IMR-90 (cell line): ENCODE data around the gene AS3MT. TPM values are rescaled to one million over a fixed set of nuclear protein-coding genes. Genes with fewer than 3 reads are reported as not detected.
A peak's percentile ranks its signal among the peaks of the same experiment; 100 is the strongest.

ENCODE experiments used
- ATAC-seq: fragments of 200-7000 bp; cut with Tn5 transposase; 2 replicates; pipeline ENCODE4 v1.9.1; 2020; ENCODE audit warnings: low read depth, mild to moderate bottlenecking, moderate library complexity
- BruUV-seq: library from RNA; stranded (reverse); fragments of 400-500 nt; replicated peaks from 2 replicates; lab custom pipeline; 2021; lab: Mats Ljungman, UMichigan
- CTCF ChIA-PET: fragments of 300-600 bp; formaldehyde crosslinking; extraction: SDS; loops from one replicate; lab custom pipeline; 2021; ENCODE audit warnings: antibody characterized with exemption; lab: Yijun Ruan, JAX
- POLR2A ChIA-PET: fragments of 300-600 bp; sonication (Branson Sonifier 250); formaldehyde crosslinking; loops from one replicate; lab custom pipeline; 2022; ENCODE audit warnings: antibody characterized with exemption; ENCODE audit not compliant: unreplicated experiment; lab: Charles Lee
- DNase-seq: peaks from one replicate; pipeline ENCODE4 v3.0.0; 2013
- H2AFZ ChIP-seq: replicated peaks from 2 replicates; pipeline ENCODE3; 2013; ENCODE audit warnings: low read length, mild to moderate bottlenecking; ENCODE audit not compliant: poor library complexity
- H2AK5ac ChIP-seq: 2 replicates; pipeline ENCODE4 v1.6.1; 2013; ENCODE audit warnings: low read depth, low read length, inconsistent platforms
- H2AK9ac ChIP-seq: replicated peaks from 2 replicates; pipeline ENCODE3; 2013; ENCODE audit warnings: mild to moderate bottlenecking, low read depth, low read length, moderate library complexity; ENCODE audit not compliant: poor library complexity
- H2BK120ac ChIP-seq: 2 replicates; pipeline ENCODE4 v1.6.1; 2013; ENCODE audit warnings: low read depth, low read length, inconsistent platforms
- H2BK15ac ChIP-seq: 3 replicates; pipeline ENCODE4 v1.6.1; 2013; ENCODE audit warnings: low read depth, low read length, inconsistent platforms
- H2BK20ac ChIP-seq: 2 replicates; pipeline ENCODE4 v1.6.1; 2013; ENCODE audit warnings: low read depth, mild to moderate bottlenecking, inconsistent platforms, low read length, moderate library complexity
- H2BK5ac ChIP-seq: 2 replicates; pipeline ENCODE4 v1.6.1; 2013; ENCODE audit warnings: mild to moderate bottlenecking, low read depth, low read length, inconsistent platforms; ENCODE audit not compliant: poor library complexity, severe bottlenecking
- H3K14ac ChIP-seq: replicated peaks from 2 replicates; pipeline ENCODE4 v1.6.1; 2013; ENCODE audit warnings: low read depth, low read length, inconsistent platforms
- H3K18ac ChIP-seq: 2 replicates; pipeline ENCODE4 v1.6.1; 2013; ENCODE audit warnings: low read depth, low read length, control low read depth
- H3K23ac ChIP-seq: 2 replicates; pipeline ENCODE4 v1.6.1; 2013; ENCODE audit warnings: low read depth, low read length, inconsistent platforms
- H3K27ac ChIP-seq: 2 replicates; pipeline ENCODE4 v1.5.1; 2013; ENCODE audit warnings: mild to moderate bottlenecking, control low read depth, low read length; ENCODE audit not compliant: insufficient read depth
- H3K27me3 ChIP-seq: 2 replicates; pipeline ENCODE4 v1.6.1; 2013; ENCODE audit warnings: low read length; ENCODE audit not compliant: control insufficient read depth, insufficient read depth
- H3K36me3 ChIP-seq: 2 replicates; pipeline ENCODE4 v1.6.1; 2013; ENCODE audit warnings: low read length, mixed read lengths; ENCODE audit not compliant: control insufficient read depth, insufficient read depth
- H3K4ac ChIP-seq: 2 replicates; pipeline ENCODE4 v1.6.1; 2013; ENCODE audit warnings: low read depth, low read length, inconsistent platforms
- H3K4me1 ChIP-seq: 2 replicates; pipeline ENCODE4 v1.6.1; 2013; ENCODE audit warnings: low read length, mixed read lengths; ENCODE audit not compliant: control insufficient read depth, insufficient read depth
- H3K4me2 ChIP-seq: 2 replicates; pipeline ENCODE4 v1.6.1; 2013; ENCODE audit warnings: low read depth, mild to moderate bottlenecking, control low read depth, low read length, moderate library complexity
- H3K4me3 ChIP-seq: 2 replicates; pipeline ENCODE4 v1.5.1; 2013; ENCODE audit warnings: low read depth, mild to moderate bottlenecking, control low read depth, low read length, moderate library complexity; ENCODE audit not compliant: insufficient read depth
- H3K56ac ChIP-seq: 2 replicates; pipeline ENCODE4 v1.6.1; 2013; ENCODE audit warnings: low read length, inconsistent platforms; ENCODE audit not compliant: insufficient read depth; ENCODE audit errors: extremely low read depth
- H3K79me1 ChIP-seq, 2 experiments: 2 replicates each; pipeline ENCODE4 v1.6.1; 2013; ENCODE audit warnings: low read length in 2 of 2, inconsistent platforms in 1 of 2, low read depth in 1 of 2
- H3K9ac ChIP-seq: 2 replicates; pipeline ENCODE4 v1.6.1; 2013; ENCODE audit warnings: low read depth, low read length, control low read depth
- H3K9me1 ChIP-seq: 2 replicates; pipeline ENCODE4 v1.6.1; 2013; ENCODE audit warnings: low read length, inconsistent platforms; ENCODE audit not compliant: insufficient read depth
- H3K9me3 ChIP-seq: 2 replicates; pipeline ENCODE4 v1.6.1; 2013; ENCODE audit warnings: low read length; ENCODE audit not compliant: control insufficient read depth, insufficient read depth
- H4K20me1 ChIP-seq: 2 replicates; pipeline ENCODE4 v1.6.1; 2013; ENCODE audit warnings: low read length, inconsistent platforms; ENCODE audit not compliant: insufficient read depth
- H4K5ac ChIP-seq: 2 replicates; pipeline ENCODE4 v1.6.1; 2013; ENCODE audit warnings: mild to moderate bottlenecking, low read depth, low read length, control low read depth
- H4K8ac ChIP-seq, 2 experiments: 2 replicates each; pipeline ENCODE4 v1.6.1; 2013; ENCODE audit warnings: low read depth in 2 of 2, low read length in 2 of 2, control low read depth in 1 of 2, inconsistent platforms in 1 of 2
- H4K91ac ChIP-seq: 2 replicates; pipeline ENCODE4 v1.6.1; 2013; ENCODE audit warnings: low read depth, low read length, inconsistent platforms; ENCODE audit not compliant: insufficient read depth
- BHLHE40 ChIP-seq: fragments of 150-350 bp; IDR thresholded peaks from 2 replicates; pipeline ENCODE4 v1.6.1; 2016; ENCODE audit warnings: mild to moderate bottlenecking, low read depth, low read length
- CEBPB ChIP-seq: IDR thresholded peaks from 2 replicates; pipeline ENCODE4 v1.6.1; 2012; ENCODE audit warnings: low read depth, low read length, improper control_type of control experiment
- CHD1 ChIP-seq: IDR thresholded peaks from 2 replicates; pipeline ENCODE4 v1.6.1; 2012; ENCODE audit warnings: low read depth, low read length, improper control_type of control experiment
- MAFK ChIP-seq: IDR thresholded peaks from 2 replicates; pipeline ENCODE4 v1.6.1; 2012; ENCODE audit warnings: low read depth, low read length, improper control_type of control experiment
- MXI1 ChIP-seq: IDR thresholded peaks from 2 replicates; pipeline ENCODE4 v1.6.1; 2012; ENCODE audit warnings: low read depth, mild to moderate bottlenecking, low read length, moderate library complexity, borderline replicate concordance
- POLR2A ChIP-seq: IDR thresholded peaks from 2 replicates; pipeline ENCODE4 v1.6.1; 2012; ENCODE audit warnings: mild to moderate bottlenecking, low read depth, low read length
- RAD21 ChIP-seq: IDR thresholded peaks from 2 replicates; pipeline ENCODE4 v1.6.1; 2012; ENCODE audit warnings: low read length, improper control_type of control experiment
- RCOR1 ChIP-seq: IDR thresholded peaks from 2 replicates; pipeline ENCODE4 v1.6.1; 2012; ENCODE audit warnings: mild to moderate bottlenecking, low read length, improper control_type of control experiment; ENCODE audit not compliant: insufficient replicate concordance
- RFX5 ChIP-seq: IDR thresholded peaks from 2 replicates; pipeline ENCODE4 v1.8.0; 2012; ENCODE audit warnings: low read depth, mild to moderate bottlenecking, low read length, moderate library complexity
- SMC3 ChIP-seq: fragments of 150-350 bp; IDR thresholded peaks from 2 replicates; pipeline ENCODE4 v1.6.1; 2016; ENCODE audit warnings: low read depth, mild to moderate bottlenecking, antibody characterized with exemption, low read length, moderate library complexity
- WGBS, 2 experiments: methylation state at CpG; one replicate each; pipeline versions ENCODE4 v1.1.5 to v1.1.7; 2013; ENCODE audit warnings: missing lambda C conversion rate in 2 of 2; ENCODE audit not compliant: insufficient read length in 1 of 2; ENCODE audit errors: extremely low coverage in 2 of 2; 5-methylcytosine and 5-hydroxymethylcytosine counted together
- dilution Hi-C: fragments of 300-500 bp; cut with HindIII; formaldehyde crosslinking; loops from one replicate; pipeline ENCODE4 v1.14.3; 2018; ENCODE audit warnings: low sequenced_read_pairs; ENCODE audit not compliant: unreplicated experiment
- in situ Hi-C: fragments of 300-500 bp; cut with MboI; formaldehyde crosslinking; loops from 3 replicates; pipeline ENCODE4 v1.14.3; 2019; ENCODE audit warnings: low sequenced_read_pairs, inconsistent platforms, mixed read lengths
- intact Hi-C: fragments of 100-400 bp; cut with micrococcal nuclease; formaldehyde crosslinking; loops from 2 replicates; pipeline ENCODE4 v1.10.0; 2022
- polyA plus RNA-seq, 3 experiments: library from polyadenylated mRNA; depleted of rRNA; stranded (reverse); fragments of >200 nt; gene quantifications; 2 replicates each; pipeline ENCODE4 v1.2.3, GENCODE V29; 2012; ENCODE audit warnings: low replicate concordance in 1 of 3
- total RNA-seq: library from RNA; depleted of rRNA; stranded (reverse); fragments of >200 nt; gene quantifications from 2 replicates; pipeline ENCODE4 v1.2.3, GENCODE V29; 2012
- TF ChIP-seq, protein P1 (sequence below): fragments of 150-350 bp; IDR thresholded peaks from 2 replicates; pipeline ENCODE4 v1.6.1; 2016; ENCODE audit warnings: low read depth, mild to moderate bottlenecking, low read length, moderate library complexity, borderline replicate concordance
- TF ChIP-seq, protein P2 (sequence below): fragments of 150-350 bp; IDR thresholded peaks from 2 replicates; pipeline ENCODE4 v1.6.1; 2017; ENCODE audit warnings: mild to moderate bottlenecking, antibody characterized with exemption, low read length, low read depth

Gene AS3MT
- total and polyA plus RNA-seq, 2 of the 4 experiments (the other 2 are of a cell fraction), result 2.7 to 3.6 TPM

DNA sequence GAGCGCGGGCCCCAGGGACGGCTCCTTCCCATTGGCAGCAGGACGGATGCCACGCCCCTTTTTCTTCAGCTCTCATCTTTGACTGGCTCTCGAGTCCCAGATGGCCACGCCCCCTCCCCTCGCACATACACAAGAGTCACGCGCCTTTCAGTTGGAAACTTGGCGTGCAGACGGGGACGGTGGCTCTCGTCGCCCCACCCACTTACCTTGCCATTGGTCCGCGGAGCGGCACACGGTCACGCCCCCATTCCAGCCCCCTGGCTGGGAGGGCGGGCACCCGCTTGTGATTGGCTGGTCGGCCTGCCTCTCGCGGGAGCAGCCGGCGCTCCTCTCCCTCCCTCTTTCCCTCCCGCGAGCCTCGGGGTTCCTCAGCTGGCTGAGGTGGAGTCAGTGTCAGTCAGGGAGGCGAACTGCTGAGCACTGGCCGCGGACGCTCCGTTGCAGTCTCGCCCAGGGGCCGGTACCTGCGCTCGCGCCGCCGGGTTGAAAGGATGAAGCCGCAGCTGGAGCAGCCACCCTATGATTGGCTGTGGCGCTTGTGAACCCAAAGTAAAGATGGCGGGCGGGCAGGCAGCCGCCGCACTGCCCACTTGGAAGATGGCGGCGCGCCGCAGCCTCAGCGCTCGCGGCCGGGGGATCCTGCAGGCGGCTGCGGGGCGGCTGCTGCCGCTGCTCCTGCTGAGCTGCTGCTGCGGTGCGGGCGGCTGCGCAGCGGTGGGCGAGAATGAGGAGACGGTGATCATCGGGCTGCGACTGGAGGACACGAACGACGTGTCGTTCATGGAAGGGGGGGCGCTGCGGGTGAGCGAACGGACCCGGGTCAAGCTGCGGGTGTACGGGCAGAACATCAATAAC lies 48.9 kb downstream of the AS3MT start, which contains the start of gene CNNM2:
CNNM2 (plus strand) TSS at position 333 of the 855 bp plus-strand sequence; CDS start at position 520, 187 bp downstream.
- intact Hi-C loops, result loop anchor here (1.0 kb wide), 5 partner anchors 127 to 416 kb away; no protein-coding TSS in a partner anchor
- POLR2A ChIA-PET, result interaction anchor here (0.6 to 1.0 kb wide), 3 partner anchors 121 to 321 kb away, joined by 3 to 10 read pairs (median 3); no protein-coding TSS in a partner anchor
- TF ChIP-seq MAFK (no peak), BHLHE40 (peak; percentile 78), RAD21 (peak; percentile 10; the same call in 1 of the 2 replicates), SMC3 (no peak), CEBPB (no peak), POLR2A (peak; percentile 78), RFX5 (no peak), MXI1 (peak; percentile 85), RCOR1 (no peak), CHD1 (no peak)
- TF ChIP-seq, protein P1, sequence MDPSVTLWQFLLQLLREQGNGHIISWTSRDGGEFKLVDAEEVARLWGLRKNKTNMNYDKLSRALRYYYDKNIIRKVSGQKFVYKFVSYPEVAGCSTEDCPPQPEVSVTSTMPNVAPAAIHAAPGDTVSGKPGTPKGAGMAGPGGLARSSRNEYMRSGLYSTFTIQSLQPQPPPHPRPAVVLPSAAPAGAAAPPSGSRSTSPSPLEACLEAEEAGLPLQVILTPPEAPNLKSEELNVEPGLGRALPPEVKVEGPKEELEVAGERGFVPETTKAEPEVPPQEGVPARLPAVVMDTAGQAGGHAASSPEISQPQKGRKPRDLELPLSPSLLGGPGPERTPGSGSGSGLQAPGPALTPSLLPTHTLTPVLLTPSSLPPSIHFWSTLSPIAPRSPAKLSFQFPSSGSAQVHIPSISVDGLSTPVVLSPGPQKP, result no peak
- TF ChIP-seq, protein P2, sequence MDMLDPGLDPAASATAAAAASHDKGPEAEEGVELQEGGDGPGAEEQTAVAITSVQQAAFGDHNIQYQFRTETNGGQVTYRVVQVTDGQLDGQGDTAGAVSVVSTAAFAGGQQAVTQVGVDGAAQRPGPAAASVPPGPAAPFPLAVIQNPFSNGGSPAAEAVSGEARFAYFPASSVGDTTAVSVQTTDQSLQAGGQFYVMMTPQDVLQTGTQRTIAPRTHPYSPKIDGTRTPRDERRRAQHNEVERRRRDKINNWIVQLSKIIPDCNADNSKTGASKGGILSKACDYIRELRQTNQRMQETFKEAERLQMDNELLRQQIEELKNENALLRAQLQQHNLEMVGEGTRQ, result peak; percentile 89

More for the DNA sequence above, 48.9 kb downstream of the AS3MT start, which contains the start of gene CNNM2:
- CTCF ChIA-PET, result interaction anchor here (0.8 to 2.0 kb wide), 16 partner anchors 11 to 331 kb away, joined by 3 to 10 read pairs (median 4); no protein-coding TSS in a partner anchor
- Histone ChIP-seq H3K9ac (peak within 1 kb of the TSS; percentile 83), H4K5ac (peak within 1 kb of the TSS; percentile 25), H2AK5ac (peak within 1 kb of the TSS; percentile 89), H3K56ac (no peak within 1 kb of the TSS), H3K79me1 (peaks cover 0 to 34% of the 10 kb centered on the region in 2 experiments; a peak in 3 of 4 replicates), H3K9me1 (peaks cover 3% of the 10 kb centered on the region; the same call in 1 of the 2 replicates), H3K4ac (peak within 1 kb of the TSS; percentile 89), H3K23ac (peak within 1 kb of the TSS; percentile 93), H4K20me1 (peaks cover 23% of the 10 kb centered on the region; the same call in 1 of the 2 replicates), H4K8ac (peak within 1 kb of the TSS; percentile 71 to 84; a peak in 2 of 4 replicates), H3K36me3 (no peaks in the 10 kb centered on the region), H3K4me2 (peak within 1 kb of the TSS; percentile 86), H3K27me3 (no peaks in the 10 kb centered on the region), H2BK15ac (peak within 1 kb of the TSS; percentile 84; the same call in 2 of the 3 replicates), H2BK20ac (peak within 1 kb of the TSS; percentile 43; the same call in 1 of the 2 replicates), H3K18ac (peak within 1 kb of the TSS; percentile 47), H3K27ac (peak within 1 kb of the TSS; percentile 91), H3K14ac (peak within 1 kb of the TSS; percentile 90), H2AK9ac (peak within 1 kb of the TSS; percentile 88), H3K4me1 (no peaks in the 10 kb centered on the region), H3K4me3 (peak within 1 kb of the TSS; percentile 72), H2AFZ (peak within 1 kb of the TSS; percentile 99), H2BK120ac (peak within 1 kb of the TSS; percentile 80), H3K9me3 (no peaks in the 10 kb centered on the region), H2BK5ac (peak within 1 kb of the TSS; percentile 85), H4K91ac (peak within 1 kb of the TSS; percentile 79)
- BruUV-seq, result no TSS peak
- DNase-seq (peak; percentile 100), ATAC-seq (peak; percentile 94)
- in situ Hi-C loops (loop anchor here (5.0 kb wide), 2 partner anchors 144 to 324 kb away; no protein-coding TSS in a partner anchor), dilution Hi-C loops (no loop called here)
- 0% methylated on average over 29 of the region's 80 CpGs; no CpG with 5 or more reads in 1 of the 2 experiments for WGBS, 2 experiments
